Hindlimb muscle (tissue), 1 donor: ENCODE results near the gene LARP1. TPM values are rescaled to one million over a fixed set of nuclear protein-coding genes. Genes with fewer than 3 reads are reported as not detected.
"Not testable (repeated sequence)": the region's sequence is repeated elsewhere in the genome, so short reads cannot be mapped to it uniquely, and the experiment has no call there.

Experiments used
- DNase-seq: peaks from one replicate; pipeline ENCODE4 v3.0.0-alpha.2; 2013
- polyA plus RNA-seq: library from polyadenylated mRNA; unstranded; fragments of 120-200 nt; gene quantifications from one replicate; pipeline ENCODE4 v1.2.1, GENCODE V29; 2013; ENCODE audit not compliant: insufficient read length

Gene LARP1
- 109 TPM for polyA plus RNA-seq

DNA sequence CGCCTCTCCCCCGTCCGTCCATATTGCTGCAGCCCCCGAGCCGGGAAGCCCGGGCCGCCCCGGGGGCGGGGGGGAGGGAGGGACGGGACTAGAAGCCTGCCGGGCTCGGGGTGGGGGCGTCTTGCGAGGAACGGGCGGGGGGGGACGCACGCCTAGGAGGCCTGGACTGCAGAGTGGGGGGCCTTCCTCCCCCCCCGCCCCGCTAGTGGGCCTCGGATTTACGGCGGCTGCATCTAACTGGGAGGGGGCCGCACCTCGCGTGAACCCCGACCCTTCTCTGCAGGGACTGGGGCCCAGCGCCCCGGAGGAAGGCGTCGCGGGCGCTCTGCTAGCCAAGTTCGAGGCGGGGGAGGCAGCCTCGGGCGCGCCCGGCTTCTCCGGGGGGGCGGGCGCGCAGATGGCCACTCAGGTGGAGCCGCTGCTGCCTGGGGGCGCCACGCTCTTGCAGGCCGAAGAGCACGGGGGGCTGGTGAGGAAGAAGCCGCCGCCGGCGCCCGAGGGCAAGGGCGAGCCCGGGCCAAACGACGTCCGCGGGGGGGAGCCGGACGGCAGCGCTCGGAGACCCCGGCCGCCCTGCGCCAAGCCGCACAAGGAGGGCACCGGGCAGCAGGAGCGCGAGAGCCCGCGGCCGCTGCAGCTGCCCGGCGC, at the start of gene LARP1:
TSS of gene LARP1 (plus strand) at position 17 of the 648 bp plus-strand sequence. CDS start at position 398, 381 bp downstream.
- DNase-seq: peak; percentile 56

DNA sequence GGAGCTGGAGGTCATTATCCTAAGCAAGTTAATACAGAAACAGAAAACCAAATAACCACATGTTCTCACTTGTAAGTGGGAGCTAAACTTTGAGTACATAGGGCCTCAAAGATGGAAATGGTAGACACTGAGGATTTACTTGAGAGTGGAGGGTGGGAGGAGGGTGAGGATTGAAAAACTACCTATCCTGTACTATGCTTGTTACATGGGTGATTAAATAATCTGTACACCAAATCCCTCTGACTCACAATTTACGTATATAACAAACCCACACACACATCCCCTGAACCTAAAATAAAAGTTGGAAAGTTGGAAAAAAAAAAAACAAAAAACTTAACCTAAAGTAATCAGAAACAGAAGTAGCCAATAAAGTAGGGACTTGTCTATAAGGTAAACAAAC, 48.8 kb upstream of the LARP1 start:
- DNase-seq: no peak

DNA sequence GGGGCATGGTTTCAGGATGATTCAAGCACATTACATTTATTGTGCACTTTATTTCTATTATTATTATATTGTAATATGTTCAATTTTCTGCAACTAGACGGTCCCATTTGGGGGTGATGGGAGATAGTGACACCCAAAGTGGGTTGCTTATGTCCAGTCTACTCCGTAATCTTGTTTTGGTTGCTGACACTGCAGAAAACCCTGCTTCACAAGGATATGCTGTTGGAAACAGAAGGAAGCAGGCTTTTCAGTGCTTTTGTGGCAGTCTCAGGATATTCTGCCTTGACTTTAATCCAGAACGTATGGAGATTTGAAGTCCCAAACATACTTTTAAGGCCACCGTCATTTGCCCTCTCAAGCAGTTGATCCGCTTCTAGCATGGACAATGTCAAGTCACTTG, 47.5 kb upstream of the LARP1 start:
- no peak for DNase-seq

DNA sequence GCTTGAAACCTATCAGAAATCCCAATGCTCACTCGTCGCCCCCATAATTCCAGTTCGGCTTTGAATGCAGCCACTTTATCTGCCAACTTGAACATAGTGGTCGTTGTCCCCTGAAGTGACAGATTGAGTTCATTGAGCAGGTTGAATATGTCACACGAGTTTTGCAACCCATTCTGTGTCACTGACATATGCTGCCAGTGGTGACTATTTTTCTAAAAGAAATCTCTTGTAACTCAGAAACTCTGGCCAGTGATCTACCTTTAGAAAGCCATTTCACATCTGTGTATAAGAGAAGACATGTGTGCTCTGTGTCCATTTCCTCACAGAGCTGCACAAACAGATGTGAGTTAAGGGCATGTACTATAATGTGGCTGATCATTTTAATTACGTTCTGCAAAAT, 47.0 kb upstream of the LARP1 start:
- no peak for DNase-seq

DNA sequence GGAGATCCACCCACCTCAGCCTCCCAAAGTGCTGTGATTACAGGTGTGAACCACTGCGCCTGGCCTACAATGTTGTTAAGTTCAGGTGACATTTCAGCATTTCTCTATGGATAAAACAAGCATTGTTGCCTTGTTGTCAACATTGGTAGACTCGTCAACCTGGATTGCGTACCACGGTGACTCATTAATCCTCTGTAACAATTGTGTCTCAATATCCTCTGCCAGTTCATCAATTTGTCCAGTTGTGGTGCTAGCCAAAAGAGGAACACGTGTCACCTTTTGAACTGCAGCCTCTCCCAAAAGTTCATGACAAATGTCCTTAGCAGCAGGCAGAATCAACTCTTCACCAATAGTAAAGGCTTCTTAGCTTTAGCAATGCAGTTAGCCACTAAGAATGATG, 46.3 kb upstream of the LARP1 start:
- DNase-seq: no peak

DNA sequence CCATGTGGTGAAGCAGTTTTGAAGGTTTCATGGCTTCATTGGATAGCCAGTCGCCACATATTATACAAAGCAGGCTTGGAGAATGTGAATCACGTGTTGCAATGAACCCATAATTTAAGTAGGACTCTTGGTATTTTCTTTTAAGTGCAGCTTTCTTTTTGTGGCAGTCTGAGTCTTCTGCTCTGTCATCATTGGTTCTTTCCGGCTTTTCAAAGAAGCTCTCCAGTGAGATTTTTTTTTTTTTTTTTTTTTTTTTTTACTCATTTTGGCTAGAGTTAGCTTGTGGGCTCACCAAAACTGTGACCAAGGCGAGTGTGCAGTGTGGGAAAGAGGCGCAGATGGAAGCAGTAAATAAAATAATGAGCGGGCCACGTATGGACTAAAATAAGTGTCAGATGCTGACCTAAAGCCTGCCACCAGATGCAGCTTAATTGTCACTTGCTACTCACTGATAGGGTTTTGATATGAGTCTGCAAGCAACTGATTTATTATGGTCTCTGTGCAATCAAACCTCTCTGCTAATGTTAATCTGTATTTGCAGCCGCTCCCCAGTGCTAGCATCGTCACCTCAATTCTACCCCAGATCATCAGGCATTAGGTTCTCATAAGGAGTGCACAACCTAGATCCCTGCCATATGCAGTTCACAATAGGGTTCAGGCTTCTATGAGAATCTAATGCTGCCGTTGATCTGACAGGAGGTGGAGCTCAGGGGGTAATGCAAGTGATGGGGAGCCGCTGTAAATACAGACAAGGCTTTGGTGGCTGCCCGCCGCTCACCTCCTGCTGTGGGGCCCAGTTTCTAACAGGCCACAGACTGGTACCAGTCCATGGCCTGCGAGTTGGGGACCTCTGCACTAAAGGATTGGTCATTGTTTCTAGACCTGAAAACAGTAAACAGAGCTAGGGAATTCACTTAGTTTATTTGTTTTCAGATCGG, 45.5 kb upstream of the LARP1 start:
- DNase-seq: no peak

DNA sequence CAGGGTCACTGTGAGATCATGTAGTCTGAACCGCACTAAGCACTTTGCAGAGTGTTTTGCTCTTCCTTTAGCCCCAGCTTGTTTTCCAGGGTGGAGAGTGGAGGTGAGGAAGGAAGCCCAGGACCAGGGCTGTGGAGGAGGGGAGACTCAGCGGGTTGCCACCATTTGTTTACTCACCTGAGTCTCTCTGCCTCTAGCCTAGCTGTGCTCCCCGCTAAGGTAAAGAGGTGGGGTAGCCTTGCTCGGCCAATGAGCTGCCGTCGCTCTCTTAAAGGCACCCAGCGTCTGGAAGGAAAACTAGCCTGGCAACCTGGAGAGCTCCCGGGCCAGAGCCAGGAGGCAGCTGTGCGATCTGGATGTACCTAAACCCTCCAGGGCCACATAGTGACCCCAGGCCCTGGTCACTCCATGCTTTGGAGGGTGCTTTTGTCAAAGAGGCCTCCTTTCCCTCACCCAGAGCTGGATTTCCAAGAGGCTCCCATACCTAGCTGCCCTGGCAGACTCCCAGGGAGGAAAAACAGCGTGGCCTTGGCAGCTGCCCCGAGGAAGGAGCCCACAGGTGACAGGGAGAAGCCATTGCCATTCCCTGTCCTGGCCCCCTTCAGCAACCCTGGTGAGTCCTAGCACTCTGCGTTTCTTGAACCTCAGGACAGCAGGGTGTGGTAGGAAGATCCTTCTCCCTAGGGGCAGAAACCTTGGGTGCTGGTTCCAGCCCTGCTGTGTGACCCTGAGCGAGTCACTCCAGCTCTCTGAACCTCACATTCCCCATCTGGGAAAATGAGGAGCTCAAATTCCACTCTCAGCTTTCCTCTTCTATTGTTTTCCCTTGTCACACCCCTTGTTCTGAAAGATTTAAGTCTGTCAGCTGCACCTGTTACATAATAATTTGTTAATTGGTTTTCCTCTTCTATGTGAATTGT, 42.4 kb upstream of the LARP1 start:
- no peak for DNase-seq

DNA sequence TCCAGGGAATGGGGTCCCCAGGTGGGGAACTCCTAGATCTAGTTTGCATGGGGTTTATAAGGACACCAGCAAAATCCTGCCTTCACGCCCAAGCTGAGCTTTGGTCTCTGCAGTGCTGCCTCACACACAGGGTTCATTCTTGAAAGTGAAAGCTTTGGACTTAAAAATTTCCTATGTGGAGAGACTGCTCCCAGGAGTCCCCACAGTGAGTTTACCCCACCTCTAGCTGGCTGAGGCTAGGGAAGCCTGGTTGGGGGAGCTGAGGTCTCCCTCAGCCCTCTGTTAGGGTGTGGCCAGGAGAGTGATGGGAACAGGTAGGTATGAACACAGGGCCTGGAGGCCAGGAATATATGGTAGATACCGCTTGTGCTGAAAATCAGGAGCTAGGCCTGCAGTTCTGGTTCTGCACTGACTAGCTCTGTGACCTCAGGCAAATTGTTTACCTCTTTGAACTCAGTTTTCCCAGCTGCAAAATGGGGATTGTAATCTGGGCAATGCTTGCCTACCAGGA, 41.5 kb upstream of the LARP1 start:
- DNase-seq: no peak

DNA sequence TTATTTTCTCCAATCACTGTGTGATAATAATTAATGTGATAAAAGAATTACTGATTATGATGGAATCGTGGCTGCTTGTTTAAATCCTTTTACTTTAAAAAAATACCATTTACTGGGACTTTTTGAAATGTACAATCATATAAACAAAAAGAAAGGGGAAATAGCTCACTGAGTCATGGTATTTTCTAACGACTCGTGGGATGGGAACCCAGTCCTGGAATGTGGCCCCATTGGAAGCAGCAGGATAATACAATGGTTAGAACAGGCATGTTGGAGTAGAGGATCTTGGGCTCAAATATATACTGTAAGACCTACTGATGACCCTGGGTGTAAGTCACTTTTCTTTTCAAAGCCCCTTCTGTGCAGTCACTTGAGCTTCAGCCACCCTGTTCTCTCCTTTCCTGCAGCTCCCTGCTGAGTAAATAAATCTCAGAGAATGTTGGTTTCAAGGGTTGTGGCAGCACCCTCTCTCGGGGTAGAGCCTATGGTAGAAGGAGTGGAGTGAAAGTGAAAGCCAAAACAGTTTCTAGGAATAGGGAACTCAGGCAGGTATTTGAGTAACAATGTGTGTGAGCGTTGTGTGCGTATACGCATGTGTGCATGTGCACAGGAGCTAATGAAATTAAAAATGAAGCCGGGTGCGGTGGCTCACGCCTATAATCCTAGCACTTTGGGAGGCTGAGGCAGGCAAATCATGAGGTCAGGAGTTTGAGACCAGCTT, 40.8 kb upstream of the LARP1 start:
- DNase-seq: no peak

DNA sequence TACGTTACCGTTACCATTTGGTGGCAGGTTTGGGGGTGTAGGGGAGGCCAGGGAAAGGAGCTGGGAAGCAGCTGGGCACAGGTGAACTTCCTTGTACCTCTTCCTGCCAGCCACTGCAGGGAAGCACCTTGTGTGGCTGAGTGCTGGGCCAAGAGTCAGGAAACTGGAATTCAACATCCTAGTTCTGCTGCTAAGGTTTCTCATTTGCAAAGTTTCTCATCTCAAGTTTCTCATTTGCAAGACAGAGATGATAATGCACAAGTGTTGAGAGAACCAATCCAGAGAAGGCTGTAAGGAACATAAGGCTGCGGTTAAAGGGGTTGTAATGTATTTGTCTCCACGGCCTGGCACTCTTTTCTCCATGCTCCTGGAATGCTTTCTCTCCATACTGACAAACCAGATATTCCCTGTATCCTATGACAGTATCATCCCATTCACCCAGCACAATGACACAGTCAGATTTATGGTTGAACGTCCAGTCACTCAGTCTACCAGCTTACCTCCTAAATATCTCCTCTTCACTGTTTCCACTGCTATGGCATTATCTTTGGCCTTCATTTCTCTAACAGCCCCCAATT, 33.6 kb upstream of the LARP1 start:
- DNase-seq: no peak

DNA sequence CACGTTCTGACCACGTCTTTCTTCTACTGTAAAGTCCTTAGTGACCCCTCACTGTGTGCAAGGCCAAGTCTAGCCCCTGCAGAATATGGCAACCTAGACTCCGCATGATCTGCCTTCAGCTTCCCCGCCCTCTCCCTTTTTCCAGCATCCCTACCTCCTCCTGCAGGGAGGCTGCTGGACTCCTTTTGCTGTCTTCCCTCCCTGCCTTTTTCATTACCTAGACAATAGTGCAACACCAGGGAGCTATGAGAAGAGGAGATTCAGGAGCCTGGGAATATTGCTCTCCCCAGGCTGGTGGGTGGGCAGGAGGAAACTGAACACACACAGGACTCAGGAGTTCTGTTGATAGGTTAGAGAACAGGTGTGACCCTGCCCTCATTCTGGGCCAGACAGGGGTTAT, 33.1 kb upstream of the LARP1 start:
- DNase-seq: no peak

DNA sequence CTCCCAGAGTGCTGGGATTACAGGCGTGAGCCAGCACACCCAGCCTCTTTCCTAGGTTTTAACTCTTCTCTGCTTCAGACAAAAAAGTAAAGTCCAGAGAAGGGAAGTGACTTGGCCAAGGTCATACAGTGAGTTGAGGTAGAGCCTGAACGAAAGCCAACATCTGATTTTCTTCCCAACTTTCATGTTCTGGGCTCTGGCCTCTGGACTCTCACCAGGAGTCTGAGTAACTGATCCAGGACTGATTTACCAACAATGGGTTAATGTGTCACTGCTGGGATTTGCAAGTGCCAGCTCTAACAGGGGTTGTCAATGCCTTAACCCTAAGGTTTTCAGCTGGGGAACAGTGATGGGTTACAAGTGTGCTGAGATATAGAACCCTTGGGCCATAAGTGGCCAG, 32.2 kb upstream of the LARP1 start:
- DNase-seq: no peak

DNA sequence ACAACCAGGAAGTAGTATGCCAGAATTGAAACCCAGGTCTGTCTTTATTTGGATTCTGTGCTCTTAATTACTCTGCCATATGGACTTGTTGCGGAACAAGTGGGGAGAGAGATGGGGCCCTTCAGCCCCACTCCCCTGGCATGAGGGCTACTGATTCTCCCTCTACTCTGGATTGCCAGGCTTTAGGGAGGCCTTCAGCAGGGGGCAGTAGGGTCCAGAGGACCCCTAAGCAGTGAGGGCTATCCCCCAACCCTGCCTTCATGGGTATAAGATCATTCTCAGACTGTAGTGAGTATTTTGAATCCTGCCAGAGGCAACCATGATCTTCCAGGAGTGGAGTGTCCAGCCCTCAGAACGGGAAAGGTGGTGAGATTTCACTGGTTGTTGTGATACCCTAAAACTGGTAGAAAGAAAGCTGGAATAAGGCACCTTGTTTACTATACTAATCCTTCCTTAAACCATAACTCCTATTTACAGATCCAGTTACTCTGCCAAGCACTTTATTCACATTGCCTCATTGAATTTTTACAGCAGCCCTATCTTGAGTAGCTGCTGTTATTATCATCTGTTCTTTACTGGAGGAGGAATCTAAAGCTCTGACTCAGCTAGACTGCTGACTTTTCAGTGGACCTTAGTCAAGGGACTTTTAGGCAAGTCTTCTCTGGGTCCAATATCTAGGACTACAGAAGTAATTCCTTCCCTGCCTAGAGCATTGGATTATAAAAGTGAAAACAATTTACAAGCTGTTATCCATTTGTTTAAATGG, 31.3 kb upstream of the LARP1 start:
- DNase-seq: peak; percentile 11

DNA sequence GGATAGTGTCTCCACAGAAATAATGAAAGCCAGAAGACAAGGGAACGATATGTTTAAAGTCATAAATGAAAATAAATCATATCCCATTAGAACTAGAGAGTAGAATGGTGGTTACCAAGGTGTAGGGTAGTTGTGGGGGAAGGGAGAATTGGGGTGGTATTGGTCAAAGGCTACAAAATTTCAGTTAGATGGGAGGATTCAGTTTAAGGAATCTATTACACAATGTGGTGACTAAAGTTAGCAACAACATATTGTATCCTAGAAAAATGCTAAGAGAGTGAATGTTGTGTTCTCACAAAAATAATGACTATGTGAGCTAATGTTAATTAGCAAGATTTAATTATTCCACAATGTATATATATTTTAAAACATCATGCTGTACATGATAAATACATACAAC, 27.8 kb upstream of the LARP1 start:
- DNase-seq: no peak

DNA sequence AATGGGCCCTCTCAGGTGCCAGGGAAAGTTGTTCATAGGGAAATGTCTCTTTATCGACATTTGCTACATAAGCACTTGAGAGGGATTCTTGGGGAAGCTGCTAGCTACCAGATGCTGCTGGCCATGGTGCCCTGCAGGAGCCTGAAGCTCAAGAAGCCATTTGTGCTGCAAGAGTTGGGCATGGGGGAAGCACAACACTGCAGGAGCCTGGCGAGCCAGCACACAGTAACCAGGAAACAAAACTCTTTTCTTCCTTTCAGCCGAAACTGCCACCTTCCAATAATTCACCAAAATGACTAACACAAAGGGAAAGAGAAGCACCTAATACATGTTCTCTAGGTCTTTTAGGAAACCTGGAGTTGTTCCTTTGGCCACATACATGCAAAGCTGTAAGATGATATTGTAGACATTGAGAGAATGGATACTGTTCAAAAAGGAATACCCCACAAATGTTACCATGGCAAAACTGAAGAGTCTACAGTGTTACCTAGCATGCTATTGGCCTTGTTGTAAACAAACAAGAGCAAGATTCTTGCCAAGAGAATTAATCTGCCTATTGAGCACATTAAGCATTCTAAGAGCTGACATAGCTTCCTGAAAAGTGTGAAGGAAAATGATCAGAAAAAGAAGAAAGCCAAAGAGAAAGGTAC, 26.1 kb upstream of the LARP1 start:
- DNase-seq: no peak

DNA sequence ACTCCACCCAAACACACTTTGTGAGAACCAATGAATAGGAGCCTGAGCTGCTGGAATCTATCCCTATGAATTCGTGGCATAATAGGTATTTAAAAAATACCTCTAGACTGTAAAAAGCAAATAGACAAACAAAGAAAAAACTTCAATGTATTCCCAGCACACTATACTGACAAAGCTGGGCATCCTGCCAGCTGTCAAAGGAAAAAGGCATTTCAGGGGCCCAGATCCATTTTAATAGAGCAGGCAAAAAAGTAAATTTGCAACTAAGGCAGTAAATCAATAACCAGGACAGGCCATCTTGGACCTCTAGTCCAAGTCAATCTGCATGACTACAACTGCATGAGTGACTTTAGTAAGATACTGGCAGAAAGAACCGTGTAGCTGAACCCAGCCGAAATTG, 25.6 kb upstream of the LARP1 start:
- DNase-seq: no peak

DNA sequence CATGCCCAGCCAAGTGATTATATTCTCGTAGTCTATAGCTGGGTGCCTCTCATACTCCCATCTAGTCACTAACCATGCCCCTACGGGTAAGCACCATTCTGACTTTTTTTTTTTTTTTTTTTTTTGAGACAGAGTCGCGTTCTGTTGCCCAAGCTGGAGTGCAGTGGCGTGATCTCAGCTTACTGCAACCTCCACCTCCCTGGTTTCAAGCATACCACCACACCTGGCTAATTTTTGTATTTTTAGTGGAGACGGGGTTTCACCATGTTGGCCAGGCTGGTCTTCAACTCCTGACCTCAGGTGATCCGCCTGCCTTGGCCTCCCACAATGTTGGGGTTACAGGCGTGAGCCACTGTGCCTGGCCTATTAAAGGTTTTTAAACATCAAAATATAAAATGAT, 24.4 kb upstream of the LARP1 start:
- DNase-seq: not testable (repeated sequence)

DNA sequence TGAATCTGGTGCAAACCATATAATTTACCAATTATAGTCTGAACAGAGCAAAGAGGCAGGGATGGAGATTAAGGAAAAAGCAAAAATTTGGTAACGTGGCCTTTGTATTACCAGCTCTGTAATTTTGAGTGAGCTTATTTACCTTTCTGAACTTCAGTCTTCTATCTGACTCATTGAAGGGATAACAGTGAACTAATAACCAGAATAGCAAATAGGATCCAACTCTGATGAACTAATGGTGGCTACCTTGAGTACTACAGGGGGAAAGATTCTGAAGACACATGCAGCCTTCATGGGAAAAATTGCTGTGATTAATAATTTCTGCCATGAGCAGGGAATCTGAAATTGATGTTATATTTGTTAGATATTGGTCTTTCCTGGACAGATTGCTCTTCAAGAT, 23.0 kb upstream of the LARP1 start:
- no peak for DNase-seq

DNA sequence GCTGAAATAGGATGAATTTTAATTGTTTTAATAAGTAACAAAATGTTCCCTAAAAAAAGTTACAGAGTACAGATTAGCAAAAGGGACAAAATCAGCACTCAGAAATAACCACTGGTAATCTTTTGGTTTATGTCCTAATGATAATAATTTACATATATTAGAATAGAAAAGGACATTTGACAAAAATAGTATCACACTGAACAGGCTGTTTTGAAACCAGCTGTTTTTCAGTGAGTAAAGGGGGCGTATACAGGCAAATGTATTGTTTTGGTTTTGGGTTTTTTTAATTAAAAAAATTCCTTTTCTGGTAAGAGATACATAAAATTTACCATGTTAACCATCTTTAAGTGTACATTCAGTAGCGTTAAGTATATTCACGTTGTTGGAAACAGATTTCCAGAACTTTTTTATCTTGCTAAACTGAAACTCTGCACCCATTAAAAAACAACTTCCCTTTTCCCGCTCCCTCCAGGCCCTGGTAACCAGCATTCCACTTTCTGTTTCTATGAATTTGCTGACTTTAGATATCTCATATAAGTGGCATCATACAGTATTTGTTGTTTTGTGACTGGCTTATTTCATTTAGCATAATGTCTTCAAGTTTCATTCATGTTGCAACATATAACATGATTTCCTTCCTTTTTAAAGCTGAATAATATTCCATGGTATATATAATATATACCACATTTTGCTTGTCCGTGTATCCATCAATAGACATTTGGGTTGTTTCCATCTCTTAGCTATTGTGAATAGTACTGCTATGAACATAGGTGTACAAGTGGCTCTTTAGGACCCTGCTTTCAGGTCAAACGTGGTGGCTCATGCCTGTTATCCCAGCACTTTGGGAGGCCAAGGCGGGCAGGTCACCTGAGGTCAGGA, 20.6 kb upstream of the LARP1 start:
- DNase-seq: no peak
